Measurements from ENCODE around the gene MLH1.
"Not testable (repeated sequence)": the region's sequence is repeated elsewhere in the genome, so short reads cannot be mapped to it uniquely, and the experiment has no call there.

GRCh38 chr3:36963008-36963407, 30.3 kb upstream of the MLH1 start:
- TF ChIP-seq CTCF (IDR thresholded peaks at IDR 0.05 in 8 of 11, conservative IDR thresholded peaks at IDR 0.05 in 3 of 11); POLR2AphosphoS5 (IDR thresholded peaks at IDR 0.05): not testable (repeated sequence)

Measured in spleen (tissue), 7 donors.